Stimulated activated CD4-positive, alpha-beta T cell treated with anti-CD3 and anti-CD28 coated beads, Interleukin-2, amount 100 ng/mL, for 4 hours (primary cell): Measurements from ENCODE around the gene DUOXA1.

Source experiments
- DNase-seq: peaks from one replicate; pipeline ENCODE4 v3.0.0-alpha.2; 2020; ENCODE audit warnings: low read depth

Gene DUOXA1, protein sequence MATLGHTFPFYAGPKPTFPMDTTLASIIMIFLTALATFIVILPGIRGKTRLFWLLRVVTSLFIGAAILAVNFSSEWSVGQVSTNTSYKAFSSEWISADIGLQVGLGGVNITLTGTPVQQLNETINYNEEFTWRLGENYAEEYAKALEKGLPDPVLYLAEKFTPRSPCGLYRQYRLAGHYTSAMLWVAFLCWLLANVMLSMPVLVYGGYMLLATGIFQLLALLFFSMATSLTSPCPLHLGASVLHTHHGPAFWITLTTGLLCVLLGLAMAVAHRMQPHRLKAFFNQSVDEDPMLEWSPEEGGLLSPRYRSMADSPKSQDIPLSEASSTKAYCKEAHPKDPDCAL

DNA sequence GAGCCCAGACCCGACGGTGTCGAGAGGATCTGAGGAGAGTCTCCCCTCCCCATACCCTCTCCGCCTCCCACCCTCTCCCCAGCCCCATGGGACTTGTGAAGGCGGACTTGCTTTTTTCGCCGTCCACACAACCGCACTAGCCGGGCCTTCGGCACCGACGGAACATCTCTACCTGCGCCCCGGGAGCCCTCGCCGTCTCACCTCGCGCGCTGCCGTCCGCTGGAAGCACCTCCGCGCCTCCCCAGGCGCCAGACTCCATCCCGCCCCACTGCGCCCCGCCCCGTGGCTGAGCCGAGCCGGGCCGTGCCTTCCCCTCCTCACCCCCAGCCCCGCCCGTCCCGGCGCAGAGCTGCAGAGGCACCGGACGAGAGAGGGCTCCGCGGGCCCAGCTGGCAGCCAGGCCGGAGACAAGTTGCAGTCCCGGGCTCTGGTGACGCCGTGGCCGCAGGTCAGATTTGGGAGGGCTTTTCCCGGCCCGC lies at the start of gene DUOXA1, which contains the start of gene DUOX1:
TSS of gene DUOXA1 (minus strand) at position 229 of the 479 bp plus-strand sequence. CDS start 6,865 bp downstream, outside the sequence.
TSS of gene DUOX1 (plus strand) at position 344 of the 479 bp plus-strand sequence. CDS start 1,973 bp downstream, outside the sequence.
- DNase-seq = no peak

DNA sequence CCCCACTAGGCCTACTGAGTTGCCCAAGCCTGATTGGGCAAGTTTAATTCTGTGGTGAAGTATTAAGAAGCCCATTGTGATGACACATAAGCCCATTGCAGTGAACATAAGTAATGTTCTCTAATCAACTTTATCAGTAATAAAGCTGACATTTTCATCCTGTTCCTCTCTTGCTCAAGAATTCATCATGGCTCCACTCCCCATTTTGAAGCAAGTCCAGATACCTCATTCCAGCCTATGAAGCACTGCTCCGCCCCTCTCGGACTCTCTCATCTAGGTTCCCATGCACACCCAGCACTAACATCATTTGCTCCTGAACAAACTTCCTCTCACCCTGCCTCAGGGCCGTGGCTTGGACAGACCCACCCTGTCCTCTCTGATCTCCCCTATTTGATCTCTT lies 47.6 kb upstream of the DUOXA1 start:
- no peak for DNase-seq

DNA sequence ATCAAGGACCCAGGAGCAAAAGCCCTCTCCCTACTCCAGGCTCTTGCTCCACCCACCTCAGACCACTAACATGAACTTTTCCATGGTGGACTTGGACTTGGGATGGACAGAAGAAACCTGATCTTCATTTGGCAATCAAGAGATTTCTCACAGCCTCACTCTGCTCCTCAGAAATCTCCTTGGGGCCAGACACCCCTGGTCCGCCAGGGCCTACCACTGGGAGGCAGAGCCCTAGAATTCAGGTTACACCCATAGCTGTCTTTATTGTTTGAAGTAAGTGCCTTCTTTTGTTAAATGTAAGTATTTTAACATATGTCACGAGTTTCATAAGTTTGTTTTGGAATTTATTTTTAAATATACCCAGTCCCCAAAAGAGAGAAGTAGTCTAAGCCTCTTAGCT lies 44.9 kb upstream of the DUOXA1 start:
- DNase-seq = no peak

DNA sequence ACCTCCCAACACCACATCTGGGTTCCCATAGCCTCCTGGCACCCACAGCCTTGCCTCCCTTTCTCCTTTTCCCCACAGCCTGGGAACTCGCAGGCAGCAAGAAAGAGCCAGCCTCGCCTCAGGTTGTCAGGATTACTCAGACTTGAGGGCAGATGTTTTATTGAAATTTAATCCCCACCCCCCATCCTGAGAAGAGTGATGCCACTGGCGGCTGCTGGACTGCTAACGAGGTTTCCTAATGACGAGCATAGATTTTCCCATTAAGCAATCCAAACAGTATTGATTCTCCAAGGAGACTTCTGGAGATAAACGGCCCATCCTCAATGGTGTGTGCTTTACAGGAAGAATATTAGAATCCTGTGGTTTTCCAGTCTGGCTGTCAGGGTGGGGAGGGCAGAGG lies 44.4 kb upstream of the DUOXA1 start:
- no peak for DNase-seq

DNA sequence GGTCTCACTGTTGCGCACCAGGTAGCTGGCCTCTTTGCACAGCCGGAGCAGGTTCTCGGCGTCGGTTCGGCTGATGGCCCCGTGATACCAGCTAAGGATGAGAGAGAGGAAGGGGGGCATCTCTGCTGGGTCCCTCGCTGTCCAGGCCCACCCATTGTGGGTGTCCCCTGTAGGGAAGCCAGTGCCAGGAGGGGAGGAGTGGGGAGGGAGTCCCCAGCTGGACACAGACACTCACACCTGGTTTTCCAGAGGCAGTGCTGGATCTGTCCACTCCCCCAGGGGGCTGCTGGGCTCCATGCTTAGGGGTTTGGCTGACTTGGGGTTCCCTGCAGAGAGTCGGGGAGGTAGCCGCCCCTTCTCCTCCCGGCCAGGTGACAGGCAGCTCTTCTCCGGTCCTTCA lies 42.2 kb upstream of the DUOXA1 start:
- no peak for DNase-seq

DNA sequence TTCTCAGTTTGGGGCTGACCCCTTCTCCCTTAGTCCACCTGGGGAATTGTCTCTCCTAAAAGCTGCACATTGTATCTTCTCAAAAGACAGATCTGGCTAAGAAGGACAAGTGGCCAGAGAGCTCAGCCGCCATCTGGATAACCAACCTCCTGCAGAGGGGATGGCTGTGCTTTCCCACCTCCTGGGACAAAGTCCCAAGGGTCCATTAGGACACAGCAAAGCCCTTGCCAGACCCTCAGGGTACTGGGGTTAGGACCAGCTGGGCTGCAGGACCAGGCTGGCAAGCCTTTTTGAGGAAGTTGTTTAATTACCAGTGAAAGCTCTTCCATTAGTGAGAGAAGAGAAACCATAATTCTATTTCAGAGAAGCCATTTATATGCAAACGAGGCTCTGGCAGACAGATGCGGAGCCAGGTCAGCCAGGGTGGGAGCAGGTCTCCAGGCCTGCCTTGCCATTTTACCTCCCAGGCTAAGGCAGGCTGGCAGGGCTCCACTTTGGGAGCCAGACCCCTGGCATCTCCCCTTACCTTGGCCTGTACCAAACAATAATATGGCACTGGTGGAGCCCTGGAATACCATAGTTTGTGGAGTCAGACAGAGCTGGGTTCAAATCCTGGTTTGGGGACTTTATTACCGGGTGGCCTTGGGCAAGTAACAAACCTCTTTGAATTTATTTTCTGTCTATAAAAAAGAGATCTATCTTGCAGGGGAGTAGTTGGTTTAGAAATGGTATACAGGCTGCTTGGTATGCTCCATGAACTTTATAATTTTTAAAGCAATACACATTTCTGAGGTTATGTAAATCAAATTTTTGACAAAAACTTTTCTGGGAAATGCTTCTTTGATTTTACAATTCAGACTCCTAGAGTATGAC lies 40.2 kb upstream of the DUOXA1 start:
- no peak for DNase-seq

DNA sequence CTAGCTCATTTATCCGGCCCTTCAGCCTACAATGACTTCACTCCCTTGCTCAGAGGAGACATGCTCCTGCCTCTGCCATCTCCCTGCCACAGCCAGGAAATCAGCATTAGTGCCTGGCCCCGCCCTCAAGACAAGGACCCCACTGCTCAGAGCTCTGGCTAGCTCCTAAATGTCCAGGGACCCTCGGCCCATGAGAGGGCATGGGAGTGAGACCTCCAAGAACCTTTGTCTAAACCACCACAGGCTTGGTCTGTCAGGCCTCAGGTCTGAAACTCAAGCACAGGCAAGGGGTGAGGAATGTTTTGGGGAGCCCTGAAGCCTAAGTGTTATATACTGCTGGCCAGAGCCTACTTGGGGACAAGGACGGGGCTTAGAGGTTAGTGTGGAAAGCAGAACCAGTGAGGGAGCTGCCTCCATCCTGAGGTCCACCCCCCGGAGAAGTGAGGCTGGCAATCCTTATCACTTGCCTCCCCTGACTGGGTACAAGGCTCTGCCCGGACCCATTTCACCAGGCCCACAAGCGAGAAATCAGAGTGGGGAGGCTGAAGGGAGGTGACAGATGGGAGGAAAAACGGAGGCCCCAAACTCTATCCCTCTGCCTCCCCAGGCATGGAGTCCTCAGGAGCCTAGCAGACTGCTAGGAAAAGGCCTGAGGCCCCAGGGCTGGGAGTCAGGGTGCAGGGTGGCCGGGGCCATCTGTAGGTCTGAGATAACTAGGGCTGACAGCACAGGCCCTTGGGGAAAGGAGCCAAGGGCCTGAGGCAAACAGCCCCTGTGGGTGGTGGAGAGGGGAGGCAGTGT lies 39.3 kb upstream of the DUOXA1 start:
- no peak for DNase-seq

DNA sequence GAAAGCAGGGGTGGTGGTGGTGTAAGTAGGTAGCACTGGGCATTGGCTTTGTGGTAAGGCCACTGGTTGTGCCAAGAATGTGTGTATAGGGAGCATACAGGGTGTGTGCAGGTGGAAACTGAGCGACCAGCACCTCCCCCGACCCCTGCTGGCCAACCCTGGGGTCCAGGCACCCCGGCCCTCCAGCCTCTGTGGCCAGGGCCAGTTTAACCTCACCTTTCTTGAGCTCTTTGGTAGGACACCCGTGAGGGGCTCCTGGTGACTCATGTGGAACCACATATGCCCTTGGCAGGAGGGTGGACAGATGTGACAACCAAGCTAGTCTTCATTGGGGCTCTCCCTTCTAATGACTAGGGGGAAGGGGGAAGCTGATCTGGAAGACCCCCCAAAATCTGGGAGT lies 38.6 kb upstream of the DUOXA1 start:
- DNase-seq = no peak

DNA sequence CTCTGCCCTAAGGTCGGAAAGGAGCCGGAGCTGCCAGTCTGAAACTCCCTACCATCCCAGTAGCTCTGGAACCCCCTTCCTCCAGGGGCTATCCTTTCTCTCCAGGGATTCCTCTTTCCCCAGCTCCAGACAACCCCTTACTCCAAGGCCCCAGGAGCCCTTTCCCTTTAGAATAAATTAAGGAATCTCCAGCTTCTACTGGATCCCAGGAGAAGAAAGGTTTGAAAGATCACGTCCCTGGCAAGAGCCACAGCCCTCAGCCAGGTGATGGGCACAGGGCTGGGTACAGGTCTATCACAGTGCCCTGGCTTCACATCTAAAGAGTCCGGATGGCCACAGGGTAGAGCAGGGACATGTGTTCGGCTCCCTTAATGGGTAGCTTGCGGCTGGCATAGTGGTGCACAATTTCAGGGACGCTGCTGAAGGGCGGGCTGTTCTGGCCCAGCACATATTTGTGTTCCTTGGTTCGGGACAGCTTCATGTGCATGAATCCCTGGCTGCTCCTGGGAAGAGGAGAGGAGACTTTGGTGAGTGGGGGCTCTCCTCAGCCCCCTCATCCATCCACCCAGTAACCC lies 38.0 kb upstream of the DUOXA1 start:
- DNase-seq = no peak

DNA sequence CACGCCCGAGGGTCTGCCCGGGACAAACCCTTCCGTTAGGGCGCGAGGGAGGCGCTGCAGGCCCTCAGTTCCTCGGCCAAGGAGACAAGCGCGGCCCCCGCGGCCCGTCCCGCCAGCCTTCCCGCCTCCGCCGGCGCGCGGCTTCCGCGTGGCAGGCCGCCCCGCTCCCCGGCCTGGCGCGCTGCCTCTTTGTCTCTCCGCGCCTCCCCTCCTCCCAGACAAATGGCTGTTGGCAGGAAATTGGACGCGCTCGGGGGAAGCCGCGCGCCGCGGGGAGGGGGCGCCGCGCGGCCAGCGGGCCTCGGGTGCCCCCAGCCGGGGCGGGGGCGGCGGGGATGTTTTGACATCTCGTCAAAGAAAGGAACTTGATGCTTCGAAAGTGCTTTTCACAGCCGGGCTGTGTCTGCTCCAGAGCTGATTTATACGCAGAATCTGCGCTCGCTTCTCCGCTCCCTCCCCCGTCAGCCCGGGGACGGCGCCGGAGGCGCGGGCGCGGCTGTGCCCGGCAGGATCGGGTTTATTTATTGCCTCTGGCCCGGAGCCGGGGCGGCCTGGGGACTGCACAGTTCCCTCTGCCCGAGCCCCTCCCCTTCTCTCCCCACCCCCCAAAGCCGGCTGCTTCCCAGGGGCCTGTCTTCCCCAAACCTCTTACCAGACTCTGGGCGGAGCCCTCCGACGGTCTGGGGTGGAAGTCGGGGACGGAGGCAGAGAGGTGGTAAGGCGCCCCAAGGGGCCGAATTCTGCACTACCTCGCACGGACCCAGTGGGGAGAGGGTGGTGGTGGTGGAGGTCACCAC lies 37.4 kb upstream of the DUOXA1 start:
- peak; percentile 57 for DNase-seq

DNA sequence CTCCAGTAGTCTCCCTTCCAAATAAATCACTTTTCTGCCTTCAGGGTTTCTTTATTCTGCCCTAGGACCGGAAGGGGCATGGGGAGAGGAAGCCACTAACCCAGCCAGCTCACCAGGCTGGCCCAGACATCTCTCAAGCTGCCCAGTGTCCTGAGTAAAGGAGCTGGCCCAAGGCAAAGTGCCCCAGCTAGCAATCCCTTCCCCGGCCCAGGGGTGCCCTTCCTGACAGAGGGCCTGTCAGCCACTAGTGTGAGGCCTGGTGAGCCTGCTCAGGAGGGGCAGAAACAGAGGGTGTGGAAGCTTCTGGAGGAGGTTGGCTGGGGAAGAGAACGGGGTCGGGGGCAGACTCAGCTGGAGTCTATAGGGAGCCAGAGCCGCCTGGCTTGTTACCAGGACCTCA lies 35.9 kb upstream of the DUOXA1 start:
- DNase-seq = no peak

DNA sequence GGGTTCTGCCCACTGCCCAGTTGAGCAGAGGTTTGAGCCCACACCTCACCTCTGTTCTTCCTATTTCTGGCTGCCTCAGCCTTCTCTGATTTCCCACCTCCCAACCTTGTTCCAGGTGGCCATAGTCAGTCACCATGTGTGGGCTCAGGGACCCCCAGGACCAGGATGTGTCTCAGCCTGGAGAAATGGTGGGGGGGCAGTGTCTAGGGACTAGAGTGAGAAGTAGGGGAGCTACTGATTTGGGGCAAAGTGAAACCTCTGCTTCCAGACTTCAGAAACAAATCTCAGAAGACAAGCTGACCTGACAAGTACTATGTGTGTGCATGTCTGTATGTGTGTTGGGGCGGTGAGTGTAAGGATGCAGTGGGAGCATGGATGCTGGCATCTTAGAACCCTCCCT lies 35.2 kb upstream of the DUOXA1 start:
- no peak for DNase-seq

DNA sequence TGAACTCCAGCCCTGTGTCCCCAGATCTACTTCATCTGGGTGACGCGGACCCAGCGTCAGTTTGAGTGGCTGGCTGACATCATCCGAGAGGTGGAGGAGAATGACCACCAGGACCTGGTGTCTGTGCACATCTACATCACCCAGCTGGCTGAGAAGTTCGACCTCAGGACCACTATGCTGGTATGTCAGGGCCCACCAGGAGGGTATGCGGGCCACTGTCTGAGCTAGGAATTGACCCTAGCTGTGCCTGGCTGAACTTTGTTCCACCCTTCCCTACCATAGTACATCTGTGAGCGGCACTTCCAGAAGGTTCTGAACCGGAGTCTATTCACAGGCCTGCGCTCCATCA lies 33.8 kb upstream of the DUOXA1 start:
- no peak for DNase-seq

DNA sequence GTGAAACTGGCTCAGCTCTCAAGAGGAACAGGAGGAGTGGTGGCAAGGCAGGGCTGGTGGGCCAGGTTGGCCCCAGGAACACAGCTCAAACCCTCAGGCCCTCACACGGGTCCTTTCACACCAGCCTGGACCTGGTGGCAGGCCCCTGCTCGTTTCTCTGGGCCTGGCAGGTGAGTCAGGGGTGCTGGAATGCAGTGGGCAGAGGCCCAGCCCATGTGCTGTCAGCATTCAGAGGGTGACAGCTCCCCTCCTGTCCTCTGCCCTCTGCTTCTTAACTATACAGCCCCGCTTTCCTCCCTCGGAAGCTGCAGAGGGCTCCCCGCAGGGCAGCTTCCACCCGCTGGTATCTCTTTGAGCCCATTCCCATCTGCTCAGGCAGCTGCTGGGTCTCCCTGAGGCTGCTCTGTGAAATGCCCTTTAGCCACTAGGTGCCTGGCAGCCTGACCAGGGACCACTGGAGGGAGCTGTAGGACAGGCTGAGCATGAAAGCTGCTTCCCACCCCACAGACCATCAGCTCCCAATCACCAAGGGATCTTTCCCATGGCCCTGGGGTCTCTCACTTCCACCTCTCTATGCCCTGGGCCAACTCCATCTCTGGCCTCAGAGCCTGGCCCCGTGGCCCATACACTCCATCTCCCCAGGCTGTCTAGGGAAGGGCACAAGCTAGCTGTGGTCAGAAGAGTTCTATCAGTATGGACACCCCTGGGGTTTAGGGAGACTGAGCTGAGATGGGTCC lies 33.3 kb upstream of the DUOXA1 start:
- DNase-seq = peak; percentile 39

DNA sequence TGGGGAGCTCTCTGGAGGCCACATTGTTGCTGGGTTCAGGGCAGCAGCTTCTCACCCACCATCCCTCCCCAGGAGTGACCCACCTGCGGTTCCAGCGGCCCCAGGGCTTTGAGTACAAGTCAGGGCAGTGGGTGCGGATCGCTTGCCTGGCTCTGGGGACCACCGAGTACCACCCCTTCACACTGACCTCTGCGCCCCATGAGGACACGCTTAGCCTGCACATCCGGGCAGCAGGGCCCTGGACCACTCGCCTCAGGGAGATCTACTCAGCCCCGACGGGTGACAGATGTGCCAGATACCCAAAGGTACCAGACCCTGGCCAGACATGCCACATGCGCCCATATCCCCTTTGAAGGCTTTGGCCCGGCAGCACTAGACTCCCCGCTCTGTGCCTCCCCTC lies 32.0 kb upstream of the DUOXA1 start:
- no peak for DNase-seq

DNA sequence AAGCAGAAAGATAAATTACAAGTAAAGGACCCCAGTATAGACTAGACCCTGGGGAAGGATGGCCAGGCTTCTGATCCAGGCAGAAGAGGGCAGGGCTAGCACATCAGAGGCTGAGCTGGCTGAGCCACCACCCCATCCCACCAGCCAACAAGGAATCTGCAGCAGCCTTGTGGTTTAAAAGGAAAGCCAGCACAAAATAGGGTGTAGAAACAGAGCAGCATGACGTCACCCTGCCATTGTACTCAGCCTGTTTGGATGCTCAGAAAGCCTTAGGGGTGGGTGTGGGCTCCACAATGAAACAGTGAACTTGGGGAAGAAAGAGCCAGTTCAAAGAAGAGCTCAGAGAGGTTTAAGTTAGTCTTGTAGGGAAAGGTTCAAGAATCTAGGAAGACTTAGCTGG lies 28.3 kb upstream of the DUOXA1 start:
- no peak for DNase-seq

DNA sequence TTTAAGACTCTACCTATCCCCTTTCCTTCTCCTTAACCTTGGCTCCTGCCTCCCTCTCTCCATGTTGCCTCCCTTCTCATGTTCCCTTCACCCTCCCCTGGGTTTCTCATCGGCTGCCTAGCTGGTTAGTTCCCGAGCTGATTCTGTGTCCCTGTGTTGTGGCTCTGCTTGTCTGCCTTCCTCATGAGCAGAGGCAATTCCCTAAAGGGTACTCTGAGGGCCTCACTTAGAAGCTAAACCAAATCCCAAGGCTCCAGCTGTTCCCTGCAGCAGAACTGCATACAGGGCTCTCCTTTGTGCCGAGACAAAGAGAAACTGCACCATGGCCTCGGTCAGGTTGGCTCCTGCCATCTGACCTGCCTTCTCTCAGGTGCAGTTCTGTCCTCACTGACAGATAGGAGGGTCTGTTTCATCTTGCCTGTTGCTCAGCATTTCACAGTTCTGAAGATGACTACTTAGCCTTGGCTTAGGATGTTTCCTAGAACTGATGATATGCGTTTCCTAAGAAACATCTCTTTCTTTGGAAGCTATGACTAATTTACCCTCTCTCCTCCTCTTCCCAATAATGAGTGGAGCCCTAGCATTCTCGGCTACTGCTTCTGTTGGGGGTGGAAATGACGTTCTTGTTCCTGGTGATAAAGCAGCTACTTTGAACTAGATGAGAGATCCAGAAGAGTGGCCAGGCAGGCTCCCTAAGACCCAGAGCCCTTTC lies 27.2 kb upstream of the DUOXA1 start:
- no peak for DNase-seq

DNA sequence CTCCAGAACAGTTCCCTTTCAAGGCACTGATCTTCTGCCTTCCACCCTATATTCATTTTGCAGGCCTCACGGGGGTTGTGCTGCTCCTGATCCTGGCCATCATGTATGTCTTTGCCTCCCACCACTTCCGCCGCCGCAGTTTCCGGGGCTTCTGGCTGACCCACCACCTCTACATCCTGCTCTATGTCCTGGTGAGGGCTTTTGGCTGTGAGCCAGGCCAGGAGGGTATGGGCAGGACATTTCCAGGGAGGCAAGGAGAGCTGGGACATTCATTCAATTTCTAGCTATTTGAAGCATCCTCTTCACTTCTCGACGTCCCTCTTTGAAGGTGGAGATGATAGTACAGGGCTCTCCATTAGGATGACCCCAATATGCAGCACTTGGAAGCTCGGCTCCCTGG lies 26.1 kb upstream of the DUOXA1 start:
- no peak for DNase-seq

DNA sequence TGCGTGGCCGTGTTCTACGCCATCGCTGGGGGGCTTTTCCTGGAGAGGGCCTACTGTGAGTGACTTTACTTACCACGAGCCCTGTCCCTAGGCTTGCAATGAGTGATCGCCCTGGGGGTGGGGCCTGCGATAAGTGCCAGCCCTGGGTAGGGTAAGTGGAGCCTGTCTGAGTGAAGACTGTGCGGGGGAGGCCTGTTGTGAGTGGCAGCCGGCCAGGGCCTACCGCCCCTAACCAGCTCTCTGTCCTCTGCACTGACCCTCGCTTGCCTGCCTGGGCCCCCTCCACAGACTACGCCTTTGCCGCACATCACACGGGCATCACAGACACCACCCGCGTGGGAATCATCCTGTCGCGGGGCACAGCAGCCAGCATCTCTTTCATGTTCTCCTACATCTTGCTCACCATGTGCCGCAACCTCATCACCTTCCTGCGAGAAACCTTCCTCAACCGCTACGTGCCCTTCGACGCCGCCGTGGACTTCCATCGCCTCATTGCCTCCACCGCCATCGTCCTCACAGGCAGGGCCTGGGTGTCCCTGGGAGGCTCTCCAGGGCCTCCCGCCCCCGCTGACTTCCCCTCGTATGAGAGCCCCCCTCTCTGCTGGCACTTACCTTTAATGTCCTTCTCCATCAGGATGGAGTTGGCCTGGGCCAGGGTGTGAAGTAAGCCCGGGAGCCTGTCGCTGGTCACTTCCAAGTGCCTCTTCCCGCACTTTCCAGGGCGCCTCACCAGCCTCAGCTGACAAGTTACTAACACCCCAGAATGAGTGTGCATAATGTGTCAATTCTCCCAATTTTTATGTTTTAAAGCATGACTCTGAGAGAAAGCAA lies 22.5 kb upstream of the DUOXA1 start:
- no peak for DNase-seq
